GM18502 (cell line): Measurements from ENCODE around the gene BMPR1B.

Experiments used
- ATAC-seq: cut with Tn5 transposase; IDR thresholded peaks from one replicate; pipeline ENCODE4 v1.9.1; 2021; ENCODE audit warnings: mild to moderate bottlenecking; ENCODE audit not compliant: unreplicated experiment, poor library complexity

BMPR1B gene

GRCh38 chr4:94762326-94762725, 4.6 kb downstream of the BMPR1B start:
- no peak for ATAC-seq

GRCh38 chr4:94763005-94763404, 5.2 kb downstream of the BMPR1B start:
- ATAC-seq, result no peak

- ATAC-seq, result no peak
Measured at GRCh38 chr4:94763500-94763899, 5.7 kb downstream of the BMPR1B start.

DNA sequence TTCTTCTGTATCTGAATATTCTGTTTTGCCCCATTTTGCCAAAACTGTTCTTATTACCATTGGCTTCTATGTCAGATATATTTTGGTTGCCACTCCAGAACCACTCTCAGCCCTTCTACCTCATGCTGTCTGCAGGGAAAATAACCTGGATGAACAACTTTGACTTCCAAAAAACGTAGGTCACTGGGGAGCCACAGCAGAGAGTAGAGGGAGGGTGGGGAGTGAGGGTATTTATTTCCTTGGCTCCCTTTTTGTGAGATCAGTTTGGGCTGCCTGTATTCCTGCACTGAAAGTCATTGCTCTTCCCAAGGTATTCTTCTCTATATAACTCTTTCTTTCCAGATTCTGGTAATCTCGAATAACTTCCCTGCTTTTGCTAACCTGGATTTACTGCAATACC, 6.3 kb downstream of the BMPR1B start:
- ATAC-seq, result no peak

DNA sequence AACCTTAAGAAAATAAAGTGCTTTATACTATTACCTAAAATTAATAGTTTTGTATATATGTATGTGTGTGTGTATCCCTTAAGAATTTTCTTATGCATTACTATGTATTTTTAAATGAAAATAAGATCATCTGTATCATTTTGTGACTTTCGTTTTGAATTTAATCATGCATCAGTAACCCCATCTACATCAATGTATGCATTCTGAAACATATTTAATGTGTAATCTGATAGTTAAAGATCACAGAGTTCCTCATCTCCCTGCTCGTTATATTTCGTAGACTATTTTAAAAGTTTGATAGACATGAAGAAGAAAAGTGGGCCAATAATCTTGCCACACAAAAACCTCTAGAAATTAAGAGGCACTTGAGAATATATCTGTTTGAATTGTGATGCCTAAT, 7.4 kb downstream of the BMPR1B start:
- ATAC-seq, result no peak

GRCh38 chr4:94765648-94766047, 7.9 kb downstream of the BMPR1B start:
- ATAC-seq, result no peak

DNA sequence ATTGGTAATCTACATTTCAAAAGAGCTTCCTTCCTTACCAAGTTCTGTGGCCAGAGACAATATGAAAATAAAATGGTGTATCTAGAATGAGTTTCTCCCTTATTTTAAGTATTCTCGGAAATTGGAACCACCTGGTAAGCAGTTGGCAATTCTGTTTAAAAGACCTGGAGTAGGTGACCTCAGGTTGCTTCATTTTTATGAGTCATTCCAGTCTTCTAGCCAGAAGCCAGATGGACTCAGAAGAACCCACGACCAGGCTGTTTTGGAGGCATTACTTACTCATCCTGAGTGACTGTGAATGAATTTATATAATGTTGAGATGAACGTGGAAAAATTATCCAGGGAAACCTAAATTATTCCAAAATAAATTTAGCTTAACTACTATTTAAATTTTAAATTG, 9.1 kb downstream of the BMPR1B start:
- ATAC-seq, result no peak

GRCh38 chr4:94767446-94767845, 9.7 kb downstream of the BMPR1B start:
- ATAC-seq, result no peak

DNA sequence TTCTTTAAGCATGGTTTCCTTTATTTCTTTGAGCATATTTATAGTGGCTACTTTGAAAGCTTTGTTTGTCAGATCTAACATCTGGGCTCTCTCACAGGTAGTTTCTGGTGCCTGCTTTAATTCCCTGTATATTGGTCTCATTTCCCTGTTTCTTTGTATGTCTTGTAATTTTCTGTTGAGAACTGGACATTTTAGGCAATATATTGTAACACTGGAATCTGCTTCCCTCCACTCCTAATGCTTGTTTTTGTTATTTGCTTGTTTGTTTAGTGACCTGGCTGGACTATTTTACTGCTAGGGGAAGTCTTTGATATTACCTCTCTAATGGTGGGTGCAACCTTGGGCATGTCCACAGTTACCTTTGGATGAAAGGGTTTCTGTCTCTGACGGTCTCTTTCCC, 25.0 kb downstream of the BMPR1B start:
- no peak for ATAC-seq

DNA sequence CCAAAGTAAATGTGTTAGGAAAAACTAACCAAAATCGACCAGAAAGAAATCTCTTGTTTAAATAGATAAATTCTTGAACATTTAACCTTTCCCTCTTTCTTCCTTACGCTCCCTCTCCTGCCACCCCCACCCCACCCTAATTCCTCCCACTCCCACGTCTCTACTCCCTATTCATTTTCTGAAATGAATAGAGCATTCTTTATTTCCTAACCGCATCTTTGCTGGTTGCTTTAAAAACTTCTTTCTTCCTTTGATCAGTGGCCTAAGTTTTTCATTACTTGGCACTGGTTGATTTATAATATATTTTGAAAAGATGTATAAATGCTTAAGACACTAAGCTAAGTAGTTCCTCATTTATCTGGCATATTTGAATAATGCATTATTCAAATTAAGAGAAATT, 33.9 kb downstream of the BMPR1B start:
- ATAC-seq, result no peak

GRCh38 chr4:94798808-94799207, 41.1 kb downstream of the BMPR1B start:
- ATAC-seq, result no peak

DNA sequence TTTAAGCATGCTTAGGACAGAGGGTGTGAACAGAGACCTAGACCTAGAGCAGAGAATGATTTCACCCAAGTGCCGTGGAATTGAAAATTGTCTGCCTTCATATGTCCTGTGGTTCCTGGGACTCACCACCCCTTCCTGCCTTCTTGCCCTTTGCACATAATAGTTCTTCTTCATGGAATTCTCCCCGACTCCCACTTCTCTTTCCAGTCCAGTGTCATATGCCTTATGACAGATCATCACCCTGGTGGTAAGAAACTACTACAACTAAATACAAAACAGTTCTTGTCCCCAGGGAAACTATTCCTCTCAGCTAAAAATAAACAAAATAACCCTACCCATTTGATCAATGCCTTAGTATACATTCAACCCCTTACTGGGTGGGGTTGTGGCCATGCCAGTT, 43.3 kb downstream of the BMPR1B start:
- no peak for ATAC-seq

GRCh38 chr4:94802091-94802490, 44.3 kb downstream of the BMPR1B start:
- ATAC-seq, result no peak

GRCh38 chr4:94803181-94803580, 45.4 kb downstream of the BMPR1B start:
- ATAC-seq, result no peak

DNA sequence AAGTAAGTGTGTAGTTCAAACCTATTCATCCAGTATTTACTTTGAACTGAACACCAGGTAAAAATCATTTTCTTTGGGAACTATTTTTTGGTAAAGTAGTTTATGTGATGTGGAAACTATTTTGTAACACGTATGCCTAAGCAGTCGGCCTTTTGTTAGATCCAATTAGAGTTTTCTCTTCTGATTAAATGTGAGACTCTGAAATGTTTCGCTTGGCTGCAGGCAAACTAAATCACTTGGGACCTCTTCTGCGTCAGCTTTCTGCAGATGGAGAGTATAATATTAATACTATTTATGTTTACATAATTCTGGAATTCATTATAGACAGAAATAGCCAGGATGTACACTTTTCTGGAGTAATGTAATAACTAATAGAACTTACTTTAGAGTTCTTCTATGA, 46.9 kb downstream of the BMPR1B start:
- no peak for ATAC-seq

GRCh38 chr4:94806376-94806775, 48.6 kb downstream of the BMPR1B start:
- no peak for ATAC-seq

GRCh38 chr4:94811643-94812042, 53.9 kb downstream of the BMPR1B start:
- no peak for ATAC-seq

GRCh38 chr4:94813221-94813620, 55.5 kb downstream of the BMPR1B start:
- ATAC-seq, result no peak

DNA sequence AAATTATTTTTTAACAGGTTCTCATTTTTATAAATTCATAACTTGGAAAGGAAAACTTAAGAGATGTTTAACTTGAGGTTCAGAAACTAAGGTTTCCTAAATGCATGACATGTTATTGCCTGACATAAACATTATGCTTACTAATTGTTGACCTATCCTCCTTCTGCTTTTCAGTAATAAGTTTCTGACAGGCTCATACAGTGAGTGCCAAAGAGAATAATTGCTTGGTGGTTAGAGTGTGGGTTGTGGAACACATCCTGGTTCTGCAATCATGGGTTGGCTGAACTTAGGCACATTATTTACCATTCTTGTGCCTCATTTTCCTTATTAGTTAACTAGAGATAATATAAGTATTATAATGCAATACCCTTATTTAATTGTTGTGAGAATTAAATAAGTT, 56.5 kb downstream of the BMPR1B start:
- no peak for ATAC-seq

DNA sequence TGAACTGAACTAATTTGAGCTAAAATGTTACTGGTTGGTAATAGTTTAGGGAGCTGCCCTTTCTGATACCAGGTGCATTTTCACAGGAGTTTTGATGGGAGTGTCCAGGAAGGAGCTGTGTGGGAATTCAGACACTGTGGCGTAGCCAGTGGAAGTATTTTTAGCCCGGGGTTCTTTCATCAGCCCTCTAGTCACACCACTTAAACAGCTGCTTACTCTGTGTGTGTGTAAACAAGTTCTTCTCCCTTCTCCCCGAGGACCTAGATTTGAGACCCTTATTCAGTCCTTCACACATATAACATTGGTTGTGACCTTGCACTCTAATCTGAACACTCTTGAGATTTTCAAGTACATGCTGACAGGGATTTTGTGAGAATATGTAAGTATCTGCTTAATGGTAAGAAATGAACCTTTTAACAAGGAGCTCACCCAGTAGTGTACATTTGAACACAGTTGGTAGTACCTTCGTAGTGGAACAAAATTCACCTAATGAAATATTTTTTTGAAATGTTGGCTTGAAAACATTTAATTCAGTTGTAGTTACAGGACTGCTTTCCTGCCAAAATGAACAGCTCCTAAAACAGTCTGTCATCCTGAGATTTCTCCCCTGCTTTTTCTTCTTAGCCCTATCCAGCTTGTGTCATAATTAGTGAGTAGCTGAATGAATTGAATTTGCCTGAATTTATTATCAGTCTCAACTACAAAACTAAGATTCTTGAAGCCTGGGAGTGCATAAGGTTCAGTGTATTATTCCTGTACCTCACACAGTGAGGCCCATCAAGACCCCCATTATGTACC, 61.8 kb downstream of the BMPR1B start:
- no peak for ATAC-seq

GRCh38 chr4:94826206-94826605, 68.5 kb downstream of the BMPR1B start:
- no peak for ATAC-seq

DNA sequence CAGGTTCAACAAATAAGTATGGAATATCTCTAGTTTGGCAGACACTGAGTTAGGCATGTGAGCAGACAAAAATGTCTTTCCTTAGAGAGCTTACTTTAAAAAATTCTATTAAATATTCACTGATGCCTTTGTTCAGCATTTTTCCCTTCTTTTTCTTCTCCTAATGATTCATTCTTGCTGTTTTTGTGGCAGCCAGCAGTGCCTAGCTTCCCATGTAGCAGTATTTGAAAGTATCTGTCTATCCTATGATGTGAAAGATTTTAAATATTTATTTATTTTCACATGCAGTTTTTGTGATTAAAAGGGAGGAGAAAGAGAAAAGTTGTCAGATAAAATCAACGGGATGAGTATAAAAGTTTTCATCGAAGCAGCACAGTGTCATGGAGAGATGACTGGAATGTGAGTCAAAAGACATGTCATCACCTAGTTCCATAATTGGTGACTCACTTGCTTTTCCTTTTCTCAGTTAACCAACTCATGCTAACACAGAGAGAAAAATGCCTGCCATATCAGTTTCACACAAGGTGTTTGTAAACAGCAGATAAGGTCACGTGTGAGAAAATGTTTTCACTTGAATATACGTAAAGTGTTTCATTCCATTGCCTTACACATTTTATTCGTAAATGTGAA, 69.8 kb downstream of the BMPR1B start:
- no peak for ATAC-seq
